GM12892 (cell line): ENCODE measurements around the gene LIME1.

Experiments used
- POLR2A ChIP-seq: IDR thresholded peaks from 2 replicates; pipeline ENCODE4 v1.6.1; 2011; ENCODE audit warnings: low read depth, low read length, control low read depth
- POLR2AphosphoS5 ChIP-seq: IDR thresholded peaks from 2 replicates; pipeline ENCODE4 v1.6.1; 2011; ENCODE audit warnings: low read depth, low read length, control low read depth

DNA sequence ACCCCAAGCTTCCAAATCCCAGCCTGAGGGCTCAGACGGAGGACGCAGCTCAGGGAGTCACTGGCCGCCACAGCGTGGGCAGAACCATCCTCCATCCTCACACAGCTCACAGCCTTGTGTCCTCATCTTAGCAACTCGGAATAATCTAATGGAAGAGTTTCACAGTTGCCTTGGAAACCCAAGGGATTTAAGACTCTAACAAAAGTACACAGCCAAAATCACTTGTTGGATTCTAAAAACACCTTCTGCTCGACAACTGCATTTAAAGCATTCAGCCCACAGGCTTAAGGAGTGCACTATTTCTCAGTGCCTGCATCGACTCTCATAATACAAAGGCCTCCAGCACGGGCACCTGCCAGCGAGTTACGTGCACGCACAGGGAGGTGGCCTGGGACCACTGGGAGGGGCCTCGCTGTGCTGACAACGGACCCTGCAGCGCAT is 49.2 kb downstream of the LIME1 start:
- no peak for TF ChIP-seq POLR2A
- TF ChIP-seq POLR2AphosphoS5: no peak
